HCT116 (cell line): Measurements from ENCODE around the gene CCDC30. TPM values are rescaled to one million over a fixed set of nuclear protein-coding genes. Genes with fewer than 3 reads are reported as not detected.

Experiments used
- ATAC-seq: fragments of 200-7000 bp; cut with Tn5 transposase; 2 replicates; pipeline ENCODE4 v1.9.1; 2020; ENCODE audit warnings: mild to moderate bottlenecking, moderate library complexity
- BruUV-seq: library from RNA; stranded (reverse); fragments of 400-500 nt; replicated peaks from 2 replicates; lab custom pipeline; 2021; lab: Mats Ljungman, UMichigan
- CTCF ChIA-PET: fragments of 300-600 bp; sonication (Branson Sonifier 250); formaldehyde crosslinking; loops from one replicate; lab custom pipeline; 2021; ENCODE audit warnings: antibody characterized with exemption; lab: Charles Lee
- POLR2A ChIA-PET: fragments of 300-600, 350-600 bp; sonication (Branson Sonifier 250); formaldehyde crosslinking; loops from one replicate; lab custom pipeline; 2021; ENCODE audit warnings: antibody characterized with exemption; lab: Charles Lee
- RAD21 ChIA-PET, 2 experiments: fragments of 300-600 bp; sonication (Branson Sonifier 250); formaldehyde crosslinking; loops; one replicate each; lab custom pipeline; 2023; ENCODE audit warnings: low total read pairs in 2 of 2; ENCODE audit not compliant: uncharacterized antibody in 2 of 2, unreplicated experiment in 2 of 2, low non-redundant PET in 1 of 2; lab: Charles Lee
- DNase-seq: peaks from one replicate; pipeline ENCODE4 v3.0.0-alpha.2; 2010; ENCODE audit warnings: low read depth, low spot score
- H2AFZ ChIP-seq: fragments of 200-600 bp; shearing (Covaris generic), sonication (generic); 2 replicates; pipeline ENCODE4 v1.6.1; 2017; ENCODE audit warnings: low read depth, mixed run types, mixed read lengths, antibody characterized with exemption, low read length; ENCODE audit not compliant: poor library complexity, severe bottlenecking
- H3K27ac ChIP-seq: 2 replicates; pipeline ENCODE4 v1.5.1; 2012; ENCODE audit warnings: low read depth, low read length
- H3K27me3 ChIP-seq: fragments of 200-600 bp; sonication (generic); 2 replicates; pipeline ENCODE4 v1.6.1; 2016; ENCODE audit warnings: mixed run types, low read length, mixed read lengths; ENCODE audit not compliant: insufficient read depth
- H3K36me3 ChIP-seq, 2 experiments: fragments of 200-500 bp in 1 of 2; fragments of 200-600 bp in 1 of 2; sonication (Bioruptor generic) in 1 of 2; sonication (generic) in 1 of 2; 2 replicates each; pipeline versions ENCODE4 v1.5.1 to v1.6.1; 2014 to 2016; ENCODE audit warnings: low read length in 2 of 2, inconsistent platforms in 1 of 2, mixed read lengths in 1 of 2, mixed run types in 1 of 2; ENCODE audit not compliant: insufficient read depth in 2 of 2, control insufficient read depth in 1 of 2
- H3K4me1 ChIP-seq, 2 experiments: fragments of 200-600 bp in 1 of 2; sonication (generic) in 1 of 2; 2 replicates each; pipeline versions ENCODE4 v1.5.1 to v1.6.1; 2012 to 2017; ENCODE audit warnings: low read length in 2 of 2, inconsistent platforms in 1 of 2, mild to moderate bottlenecking in 1 of 2, mixed read lengths in 1 of 2, mixed run types in 1 of 2, moderate library complexity in 1 of 2; ENCODE audit not compliant: insufficient read depth in 2 of 2, control insufficient read depth in 1 of 2
- H3K4me2 ChIP-seq: fragments of 200-600 bp; sonication (generic); 2 replicates; pipeline ENCODE4 v1.6.1; 2017; ENCODE audit warnings: mixed run types, low read length, mixed read lengths
- H3K4me3 ChIP-seq, 2 experiments: fragments of 200-600 bp in 1 of 2; sonication (generic) in 1 of 2; replicated peaks in 1 of 2; 2 replicates each; pipeline ENCODE4 v1.5.1; 2011 to 2016; ENCODE audit warnings: low read length in 2 of 2, control low read depth in 1 of 2, low read depth in 1 of 2, mild to moderate bottlenecking in 1 of 2, mixed read lengths in 1 of 2, mixed run types in 1 of 2
- H3K79me2 ChIP-seq: fragments of 200-600 bp; sonication (generic); 2 replicates; pipeline ENCODE4 v1.6.1; 2017; ENCODE audit warnings: mild to moderate bottlenecking, mixed run types, low read length, moderate library complexity, mixed read lengths; ENCODE audit not compliant: insufficient read depth
- H3K9ac ChIP-seq: fragments of 200-600 bp; sonication (generic); 2 replicates; pipeline ENCODE4 v1.6.1; 2016; ENCODE audit warnings: low read length, mixed read lengths
- H3K9me2 ChIP-seq: fragments of 200-600 bp; sonication (generic), shearing (Covaris generic); 2 replicates; pipeline ENCODE4 v1.6.1; 2017; ENCODE audit warnings: mixed run types, mild to moderate bottlenecking, moderate library complexity; ENCODE audit not compliant: insufficient read depth
- H3K9me3 ChIP-seq, 2 experiments: fragments of 200-500 bp in 1 of 2; fragments of 200-600 bp in 1 of 2; sonication (Bioruptor generic) in 1 of 2; sonication (generic) in 1 of 2; 2 replicates each; pipeline ENCODE4 v1.6.1; 2014 to 2017; ENCODE audit warnings: low read length in 2 of 2, mixed read lengths in 2 of 2, inconsistent platforms in 1 of 2, low read depth in 1 of 2, mild to moderate bottlenecking in 1 of 2, mixed run types in 1 of 2, moderate library complexity in 1 of 2; ENCODE audit not compliant: control insufficient read depth in 1 of 2, insufficient read depth in 1 of 2
- H4K20me1 ChIP-seq: fragments of 200-600 bp; sonication (generic), shearing (Covaris generic); 2 replicates; pipeline ENCODE4 v1.6.1; 2017; ENCODE audit warnings: mixed run types, mild to moderate bottlenecking, moderate library complexity; ENCODE audit not compliant: insufficient read depth
- CBX3 ChIP-seq: IDR thresholded peaks from 2 replicates; pipeline ENCODE4 v1.6.1; 2012; ENCODE audit warnings: low read depth
- CEBPB ChIP-seq: IDR thresholded peaks from 2 replicates; pipeline ENCODE4 v1.6.1; 2012; ENCODE audit warnings: low read depth
- ELF1 ChIP-seq: IDR thresholded peaks from 2 replicates; pipeline ENCODE4 v1.6.1; 2012; ENCODE audit warnings: low read depth, borderline replicate concordance
- EZH2 ChIP-seq: fragments of 200-600 bp; sonication (generic); IDR thresholded peaks from 2 replicates; pipeline ENCODE4 v1.6.1; 2017; ENCODE audit warnings: antibody characterized with exemption, mixed run types
- JUND ChIP-seq: IDR thresholded peaks from 2 replicates; pipeline ENCODE4 v1.6.1; 2012
- POLR2A ChIP-seq: IDR thresholded peaks from 2 replicates; pipeline ENCODE4 v1.7.0; 2011; ENCODE audit warnings: borderline replicate concordance; ENCODE audit not compliant: insufficient read depth, insufficient read length; ENCODE audit errors: extremely low read depth
- POLR2AphosphoS5 ChIP-seq: IDR thresholded peaks from 2 replicates; pipeline ENCODE4 v1.6.1; 2011; ENCODE audit warnings: mild to moderate bottlenecking, low read depth, low read length, moderate library complexity
- RAD21 ChIP-seq: IDR thresholded peaks from 2 replicates; pipeline ENCODE4 v1.6.1; 2012; ENCODE audit warnings: low read depth, mild to moderate bottlenecking
- SIN3A ChIP-seq: IDR thresholded peaks from 2 replicates; pipeline ENCODE4 v1.6.1; 2012; ENCODE audit warnings: low read depth
- SRF ChIP-seq: IDR thresholded peaks from 2 replicates; pipeline ENCODE4 v1.6.1; 2012; ENCODE audit warnings: low read depth
- ZFX ChIP-seq: fragments of 450-650 bp; IDR thresholded peaks from 2 replicates; pipeline ENCODE4 v1.6.1; 2017
- ZNF274 ChIP-seq: fragments of 200-500 bp; sonication (Bioruptor generic); IDR thresholded peaks from 2 replicates; pipeline ENCODE4 v1.6.1; 2014; ENCODE audit warnings: mild to moderate bottlenecking, low read depth, low read length, inconsistent platforms
- intact Hi-C: fragments of 100-400 bp; cut with micrococcal nuclease; formaldehyde crosslinking; loops from 2 replicates; pipeline ENCODE4 v1.10.0; 2022
- total RNA-seq: library from RNA; stranded (reverse); gene quantifications from one replicate; pipeline ENCODE4 v1.2.1, GENCODE V29; 2021; ENCODE audit not compliant: unreplicated experiment
- TF ChIP-seq, protein P1 (sequence below): IDR thresholded peaks from 2 replicates; pipeline ENCODE4 v1.6.1; 2012; ENCODE audit warnings: low read depth
- TF ChIP-seq, protein P2 (sequence below), 3 experiments: fragments of 200-600 bp in 1 of 3; sonication (generic) in 1 of 3; IDR thresholded peaks in 2 of 3; conservative IDR thresholded peaks in 1 of 3; 2 replicates each; pipeline ENCODE4 v1.5.1; 2012 to 2017; ENCODE audit warnings: low read depth in 2 of 3, low read length in 2 of 3, antibody characterized with exemption in 1 of 3, borderline replicate concordance in 1 of 3, control low read depth in 1 of 3, mild to moderate bottlenecking in 1 of 3, mixed read lengths in 1 of 3, mixed run types in 1 of 3, moderate library complexity in 1 of 3; ENCODE audit not compliant: insufficient read depth in 1 of 3
- TF ChIP-seq, protein P3 (sequence below): IDR thresholded peaks from 2 replicates; pipeline ENCODE4 v1.6.1; 2011; ENCODE audit warnings: mild to moderate bottlenecking, low read length, moderate library complexity; ENCODE audit not compliant: insufficient replicate concordance; ENCODE audit errors: extremely low read depth

The CCDC30 gene
- total RNA-seq, 1 experiment from 2014 or later, result 2.0 TPM

DNA sequence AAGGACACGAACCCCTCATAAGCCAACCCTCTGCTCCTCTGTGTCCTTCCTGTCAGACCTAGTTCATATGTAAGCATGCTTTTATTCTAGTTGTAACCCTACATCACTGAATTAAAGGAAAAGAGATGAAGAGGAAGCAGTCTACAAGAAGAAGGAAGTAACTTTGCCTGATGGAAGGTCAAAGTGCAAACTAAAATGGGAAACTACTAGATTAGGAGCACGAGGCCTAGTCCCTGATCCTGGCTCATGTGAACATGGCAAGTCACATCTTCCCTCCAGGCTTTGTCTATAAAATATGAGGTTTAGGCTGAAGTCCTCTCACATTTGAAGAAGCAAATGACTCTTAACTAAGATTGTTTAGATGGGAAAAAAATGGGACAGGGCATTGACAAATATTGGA, 20.4 kb upstream of the CCDC30 start (continued):
- TF ChIP-seq, protein P1, sequence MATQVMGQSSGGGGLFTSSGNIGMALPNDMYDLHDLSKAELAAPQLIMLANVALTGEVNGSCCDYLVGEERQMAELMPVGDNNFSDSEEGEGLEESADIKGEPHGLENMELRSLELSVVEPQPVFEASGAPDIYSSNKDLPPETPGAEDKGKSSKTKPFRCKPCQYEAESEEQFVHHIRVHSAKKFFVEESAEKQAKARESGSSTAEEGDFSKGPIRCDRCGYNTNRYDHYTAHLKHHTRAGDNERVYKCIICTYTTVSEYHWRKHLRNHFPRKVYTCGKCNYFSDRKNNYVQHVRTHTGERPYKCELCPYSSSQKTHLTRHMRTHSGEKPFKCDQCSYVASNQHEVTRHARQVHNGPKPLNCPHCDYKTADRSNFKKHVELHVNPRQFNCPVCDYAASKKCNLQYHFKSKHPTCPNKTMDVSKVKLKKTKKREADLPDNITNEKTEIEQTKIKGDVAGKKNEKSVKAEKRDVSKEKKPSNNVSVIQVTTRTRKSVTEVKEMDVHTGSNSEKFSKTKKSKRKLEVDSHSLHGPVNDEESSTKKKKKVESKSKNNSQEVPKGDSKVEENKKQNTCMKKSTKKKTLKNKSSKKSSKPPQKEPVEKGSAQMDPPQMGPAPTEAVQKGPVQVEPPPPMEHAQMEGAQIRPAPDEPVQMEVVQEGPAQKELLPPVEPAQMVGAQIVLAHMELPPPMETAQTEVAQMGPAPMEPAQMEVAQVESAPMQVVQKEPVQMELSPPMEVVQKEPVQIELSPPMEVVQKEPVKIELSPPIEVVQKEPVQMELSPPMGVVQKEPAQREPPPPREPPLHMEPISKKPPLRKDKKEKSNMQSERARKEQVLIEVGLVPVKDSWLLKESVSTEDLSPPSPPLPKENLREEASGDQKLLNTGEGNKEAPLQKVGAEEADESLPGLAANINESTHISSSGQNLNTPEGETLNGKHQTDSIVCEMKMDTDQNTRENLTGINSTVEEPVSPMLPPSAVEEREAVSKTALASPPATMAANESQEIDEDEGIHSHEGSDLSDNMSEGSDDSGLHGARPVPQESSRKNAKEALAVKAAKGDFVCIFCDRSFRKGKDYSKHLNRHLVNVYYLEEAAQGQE, result no peak
- TF ChIP-seq POLR2A, result no peak
- no peak for TF ChIP-seq POLR2AphosphoS5
- TF ChIP-seq, all 23 proteins: peak for 0

DNA sequence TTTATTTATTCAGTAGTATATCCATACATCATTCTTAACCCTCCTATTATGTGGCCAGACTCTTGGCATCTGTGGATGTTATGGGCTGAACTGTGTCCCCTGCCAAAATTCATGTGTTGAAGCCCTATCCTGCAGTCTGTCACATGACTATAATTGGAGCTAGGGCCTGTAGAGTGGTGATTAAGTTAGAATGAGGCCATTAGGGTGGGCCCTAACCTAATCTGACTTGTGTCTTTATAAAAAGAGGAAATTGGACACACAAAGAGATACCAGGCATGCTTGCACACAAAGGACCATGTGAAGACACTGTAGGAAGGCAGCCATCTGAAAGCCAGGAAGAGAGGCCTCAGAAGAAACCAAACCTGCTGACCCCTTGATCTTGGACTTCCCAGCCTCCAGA, 13.8 kb upstream of the CCDC30 start:
- BruUV-seq, result no TSS peak
- H4K20me1 ChIP-seq, result no peaks in the 10 kb centered on the region
- H3K79me2 ChIP-seq, result no peaks in the 10 kb centered on the region
- H3K4me2 ChIP-seq, result no peak overlapping the region
- no peak for DNase-seq
- intact Hi-C loops, result no loop called here
- H3K9me2 ChIP-seq, result no peaks in the 10 kb centered on the region
- no peak for ATAC-seq
- no peaks in the 10 kb centered on the region for H3K9me3 ChIP-seq
- H3K4me1 ChIP-seq, result no peaks in the 10 kb centered on the region
- H3K27ac ChIP-seq, result no peak overlapping the region
- CTCF ChIA-PET, result no interaction called here
- RAD21 ChIA-PET, result no interaction called here
- H2AFZ ChIP-seq, result no peak overlapping the region
- H3K27me3 ChIP-seq, result no peaks in the 10 kb centered on the region
- POLR2A ChIA-PET, result no interaction called here
- H3K4me3 ChIP-seq, result no peak overlapping the region
- no peaks in the 10 kb centered on the region for H3K36me3 ChIP-seq
- no peak overlapping the region for H3K9ac ChIP-seq
- TF ChIP-seq CBX3, result no peak
- no peak for TF ChIP-seq SIN3A
- no peak for TF ChIP-seq ZFX
- TF ChIP-seq ZNF274, result no peak
- TF ChIP-seq RAD21, result no peak
- TF ChIP-seq, protein P2, sequence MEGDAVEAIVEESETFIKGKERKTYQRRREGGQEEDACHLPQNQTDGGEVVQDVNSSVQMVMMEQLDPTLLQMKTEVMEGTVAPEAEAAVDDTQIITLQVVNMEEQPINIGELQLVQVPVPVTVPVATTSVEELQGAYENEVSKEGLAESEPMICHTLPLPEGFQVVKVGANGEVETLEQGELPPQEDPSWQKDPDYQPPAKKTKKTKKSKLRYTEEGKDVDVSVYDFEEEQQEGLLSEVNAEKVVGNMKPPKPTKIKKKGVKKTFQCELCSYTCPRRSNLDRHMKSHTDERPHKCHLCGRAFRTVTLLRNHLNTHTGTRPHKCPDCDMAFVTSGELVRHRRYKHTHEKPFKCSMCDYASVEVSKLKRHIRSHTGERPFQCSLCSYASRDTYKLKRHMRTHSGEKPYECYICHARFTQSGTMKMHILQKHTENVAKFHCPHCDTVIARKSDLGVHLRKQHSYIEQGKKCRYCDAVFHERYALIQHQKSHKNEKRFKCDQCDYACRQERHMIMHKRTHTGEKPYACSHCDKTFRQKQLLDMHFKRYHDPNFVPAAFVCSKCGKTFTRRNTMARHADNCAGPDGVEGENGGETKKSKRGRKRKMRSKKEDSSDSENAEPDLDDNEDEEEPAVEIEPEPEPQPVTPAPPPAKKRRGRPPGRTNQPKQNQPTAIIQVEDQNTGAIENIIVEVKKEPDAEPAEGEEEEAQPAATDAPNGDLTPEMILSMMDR (IDR thresholded peaks at IDR 0.05 in 2 of 3, conservative IDR thresholded peaks at IDR 0.05 in 1 of 3; ENCODE audit: borderline replicate concordance in 1 of 3, insufficient read depth in 1 of 3, low read depth in 2 of 3, low read length in 2 of 3), result no peak
- TF ChIP-seq SRF, result no peak
- TF ChIP-seq EZH2, result no peak
- no peak for TF ChIP-seq POLR2A
- TF ChIP-seq ELF1, result no peak
- no peak for TF ChIP-seq JUND
- no peak for TF ChIP-seq CEBPB
- TF ChIP-seq, protein P3, sequence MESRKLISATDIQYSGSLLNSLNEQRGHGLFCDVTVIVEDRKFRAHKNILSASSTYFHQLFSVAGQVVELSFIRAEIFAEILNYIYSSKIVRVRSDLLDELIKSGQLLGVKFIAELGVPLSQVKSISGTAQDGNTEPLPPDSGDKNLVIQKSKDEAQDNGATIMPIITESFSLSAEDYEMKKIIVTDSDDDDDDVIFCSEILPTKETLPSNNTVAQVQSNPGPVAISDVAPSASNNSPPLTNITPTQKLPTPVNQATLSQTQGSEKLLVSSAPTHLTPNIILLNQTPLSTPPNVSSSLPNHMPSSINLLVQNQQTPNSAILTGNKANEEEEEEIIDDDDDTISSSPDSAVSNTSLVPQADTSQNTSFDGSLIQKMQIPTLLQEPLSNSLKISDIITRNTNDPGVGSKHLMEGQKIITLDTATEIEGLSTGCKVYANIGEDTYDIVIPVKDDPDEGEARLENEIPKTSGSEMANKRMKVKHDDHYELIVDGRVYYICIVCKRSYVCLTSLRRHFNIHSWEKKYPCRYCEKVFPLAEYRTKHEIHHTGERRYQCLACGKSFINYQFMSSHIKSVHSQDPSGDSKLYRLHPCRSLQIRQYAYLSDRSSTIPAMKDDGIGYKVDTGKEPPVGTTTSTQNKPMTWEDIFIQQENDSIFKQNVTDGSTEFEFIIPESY, result no peak
- TF ChIP-seq, protein P1, result no peak
